GM21515 (cell line): ENCODE measurements around the gene ZDHHC11.
"Not testable (repeated sequence)": the region's sequence is repeated elsewhere in the genome, so short reads cannot be mapped to it uniquely, and the experiment has no call there.

ENCODE experiments used
- ATAC-seq: cut with Tn5 transposase; IDR thresholded peaks from one replicate; pipeline ENCODE4 v1.9.1; 2021; ENCODE audit not compliant: unreplicated experiment

ZDHHC11 gene

DNA sequence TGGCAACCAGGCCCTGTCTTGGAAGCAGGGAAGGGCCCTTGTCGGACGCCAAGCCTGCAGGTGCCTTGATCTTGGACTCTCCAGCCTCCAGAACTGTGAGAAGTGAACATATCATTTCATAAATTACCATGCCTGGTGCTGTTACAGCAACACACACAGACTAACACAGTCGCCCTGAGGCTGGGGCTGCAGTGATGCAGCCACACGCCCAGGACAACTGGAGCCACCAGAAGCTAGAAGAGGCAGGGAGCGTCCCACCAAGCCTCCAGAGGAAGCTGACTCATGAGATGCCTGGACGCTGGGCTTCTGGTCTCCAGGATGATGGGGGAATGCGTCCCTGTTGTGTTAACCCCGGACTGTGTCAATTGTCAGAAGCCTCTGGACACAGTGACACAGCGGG, 71.8 kb downstream of the ZDHHC11 start:
- ATAC-seq, result not testable (repeated sequence)

GRCh38 chr5:778421-778820, 72.4 kb downstream of the ZDHHC11 start:
- not testable (repeated sequence) for ATAC-seq

DNA sequence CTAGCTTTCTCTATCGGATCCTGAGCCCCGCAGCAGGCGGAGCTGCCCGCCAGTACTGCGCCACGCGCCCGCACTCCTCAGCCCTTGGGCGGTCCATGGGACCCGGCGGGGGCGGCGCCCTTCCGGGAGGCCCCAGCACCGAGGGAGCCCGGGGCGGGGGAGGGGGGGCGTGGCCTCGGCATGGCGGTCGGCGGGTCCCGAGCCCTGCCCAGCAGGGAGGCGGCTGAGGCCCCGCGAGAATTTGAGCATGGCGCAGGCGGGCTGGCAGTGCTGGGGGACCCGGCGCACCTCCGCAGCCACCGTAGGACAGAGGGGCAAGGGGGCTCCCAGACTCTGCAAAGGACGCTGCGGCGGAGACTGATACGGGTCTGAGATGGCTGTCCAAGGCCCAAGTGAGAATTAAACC, 73.0 kb downstream of the ZDHHC11 start:
- no peak for ATAC-seq

- no peak for ATAC-seq
Observed at GRCh38 chr5:776862-777711, 73.7 kb downstream of the ZDHHC11 start.

GRCh38 chr5:775961-776861, 74.6 kb downstream of the ZDHHC11 start:
- no peak for ATAC-seq

GRCh38 chr5:775595-775960, 75.2 kb downstream of the ZDHHC11 start:
- not testable (repeated sequence) for ATAC-seq

- not testable (repeated sequence) for ATAC-seq
Observed at GRCh38 chr5:774854-775505, 75.8 kb downstream of the ZDHHC11 start.

DNA sequence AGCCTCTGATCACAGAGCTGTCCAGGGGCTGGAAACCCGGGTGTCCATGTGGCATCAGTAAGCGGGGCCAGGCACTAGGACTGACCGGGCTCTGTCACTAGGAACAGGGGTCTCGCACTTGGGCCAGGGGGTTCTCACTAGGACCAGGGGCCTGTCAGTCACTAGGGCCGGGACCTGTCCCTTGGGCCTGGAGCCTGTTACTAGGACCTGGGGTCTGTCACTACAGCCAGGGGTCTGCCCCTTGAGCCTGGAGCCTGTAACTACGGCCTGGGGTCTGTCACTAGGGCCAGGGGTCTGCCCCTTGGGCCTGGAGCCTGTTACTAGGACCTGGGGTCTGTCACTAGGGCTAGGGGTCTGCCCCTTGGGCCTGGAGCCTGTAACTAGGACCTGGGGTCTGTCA, 76.5 kb downstream of the ZDHHC11 start:
- ATAC-seq, result not testable (repeated sequence)

- ATAC-seq, result no peak
Observed at GRCh38 chr5:773517-774264, 77.1 kb downstream of the ZDHHC11 start.

- not testable (repeated sequence) for ATAC-seq
Observed at GRCh38 chr5:772931-773330, 77.9 kb downstream of the ZDHHC11 start.

DNA sequence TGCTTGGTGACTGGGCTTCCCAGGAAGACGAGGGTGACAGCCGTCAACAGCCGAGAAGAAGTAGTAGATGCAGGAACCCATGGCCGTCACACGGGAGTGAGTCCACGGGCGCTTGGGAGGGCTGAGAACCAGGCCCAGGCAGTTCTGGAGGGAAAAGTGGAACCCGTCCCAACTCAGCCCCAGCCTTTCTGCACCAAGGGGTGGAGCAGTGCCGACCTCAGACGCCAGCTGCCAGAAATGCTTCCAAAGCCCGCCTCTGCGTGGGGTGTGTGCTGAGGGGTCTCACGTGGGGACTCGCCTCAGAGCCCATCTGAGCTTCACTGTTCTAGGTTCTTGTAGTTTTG, 78.3 kb downstream of the ZDHHC11 start:
- not testable (repeated sequence) for ATAC-seq

GRCh38 chr5:771841-772546, 78.8 kb downstream of the ZDHHC11 start:
- ATAC-seq, result not testable (repeated sequence)

DNA sequence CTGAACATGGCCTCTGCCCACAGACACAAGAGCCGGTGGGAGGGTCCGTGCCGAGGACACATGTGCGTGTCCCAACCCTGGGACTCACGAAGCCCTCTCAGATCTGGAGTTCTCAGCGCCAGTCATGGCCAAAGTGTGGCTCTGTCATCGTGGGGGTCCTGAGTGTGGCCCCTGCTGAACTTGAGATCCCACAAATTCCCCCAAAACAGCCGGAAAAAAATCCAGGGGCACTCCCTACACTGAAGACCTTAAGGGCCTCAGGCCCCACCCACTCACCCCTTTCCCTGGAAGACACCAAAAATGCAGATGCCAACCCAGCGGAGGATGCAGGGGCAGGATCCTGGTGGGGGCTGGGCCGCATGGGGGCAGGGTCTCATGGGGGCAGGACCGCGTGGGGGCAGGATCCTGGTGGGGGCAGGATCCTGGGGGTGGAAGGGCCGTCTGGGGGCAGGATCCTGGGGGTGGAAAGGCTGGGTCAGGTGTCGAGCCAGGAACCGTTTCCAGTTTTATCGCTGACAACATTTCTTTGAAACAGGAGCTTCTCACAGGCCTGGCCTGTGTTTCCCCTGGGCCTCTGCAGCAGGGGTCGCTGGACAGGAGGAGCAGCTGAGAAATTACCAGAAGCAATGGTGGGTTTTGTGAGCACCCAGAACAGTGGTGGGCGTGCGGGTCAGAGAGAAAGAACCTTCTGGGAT, 79.6 kb downstream of the ZDHHC11 start:
- not testable (repeated sequence) for ATAC-seq

GRCh38 chr5:770585-770984, 80.2 kb downstream of the ZDHHC11 start:
- not testable (repeated sequence) for ATAC-seq

DNA sequence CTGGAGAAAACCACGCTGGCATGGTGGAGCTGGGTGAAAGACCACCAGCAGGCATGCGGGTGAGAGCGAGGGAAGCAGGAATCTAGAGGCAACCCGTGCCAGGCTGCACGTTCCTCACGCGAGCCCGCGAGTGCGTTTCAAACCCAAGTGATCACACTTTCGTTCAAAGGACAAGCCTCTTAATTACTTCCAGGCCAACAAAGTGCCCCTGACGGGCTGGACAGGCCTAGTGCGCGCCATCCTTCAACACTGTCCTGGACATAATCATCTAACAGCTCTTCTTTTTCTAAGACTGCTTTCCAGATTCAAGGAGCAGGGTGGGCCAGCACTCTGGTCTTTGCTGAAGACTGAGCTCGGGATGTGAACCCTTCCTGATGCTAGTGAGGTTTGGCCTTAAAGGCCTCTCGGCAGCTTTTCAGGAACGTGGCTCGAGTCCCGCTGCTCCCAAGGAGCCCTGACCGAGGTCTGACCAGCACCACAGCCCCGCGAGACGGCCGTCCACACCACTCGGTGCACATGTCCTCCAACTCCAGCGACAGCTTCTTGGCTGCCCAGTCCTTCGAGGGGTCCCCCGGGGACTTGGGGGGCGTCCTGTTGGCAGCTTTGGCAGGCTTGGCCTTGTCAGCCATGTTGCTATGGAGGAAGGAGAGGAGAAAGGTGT, 81.2 kb downstream of the ZDHHC11 start:
- ATAC-seq, result not testable (repeated sequence)

DNA sequence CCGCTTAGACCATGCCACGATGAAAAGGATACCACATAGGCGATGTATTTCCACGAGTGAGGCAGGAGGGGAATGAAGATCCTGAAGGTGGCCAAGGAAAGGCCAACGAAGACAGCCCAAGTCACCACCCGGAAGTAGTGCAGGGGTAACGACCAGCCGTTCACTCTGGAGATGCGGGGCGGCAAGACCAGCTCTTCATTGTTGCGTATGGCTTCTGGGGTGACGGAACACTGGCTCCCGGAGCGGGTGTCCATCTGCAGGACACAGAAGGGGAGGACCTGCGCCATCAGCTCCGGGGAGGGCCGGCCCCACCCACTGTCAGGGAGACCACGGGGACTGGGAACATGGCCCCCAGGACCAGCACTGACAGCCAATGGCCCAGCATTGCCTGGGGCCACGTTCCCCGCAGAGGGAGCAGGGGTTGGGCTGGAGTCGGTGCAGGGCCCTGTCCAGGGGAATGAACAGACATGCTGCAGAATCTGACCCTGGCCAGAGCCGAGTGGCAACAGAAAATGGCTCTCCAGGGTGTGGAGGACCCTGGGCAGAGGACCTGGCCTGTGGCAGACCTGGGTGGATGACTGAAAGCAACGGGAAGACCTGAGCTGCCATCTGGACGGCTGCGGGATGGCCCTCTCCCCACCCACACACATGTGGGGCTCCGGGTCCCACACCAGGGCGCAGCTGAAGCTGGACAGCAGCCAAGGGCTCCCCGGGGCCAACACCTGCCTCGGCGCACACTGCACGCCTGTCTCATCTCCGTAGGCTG, 83.9 kb downstream of the ZDHHC11 start:
- no peak for ATAC-seq

- ATAC-seq, result no peak
Observed at GRCh38 chr5:765948-766631, 84.7 kb downstream of the ZDHHC11 start.
